Stimulated activated CD4-positive, alpha-beta T cell treated with anti-CD3 and anti-CD28 coated beads, Interleukin-15, amount 100 ng/mL, for 1 hour (primary cell): ENCODE results near the gene ZXDC.

ENCODE experiments used
- DNase-seq, 2 donors: peaks; one replicate each; pipeline ENCODE4 v3.0.0-alpha.2; 2020; ENCODE audit warnings: low read depth in 1 of 2, low spot score in 1 of 2

The ZXDC gene

DNA sequence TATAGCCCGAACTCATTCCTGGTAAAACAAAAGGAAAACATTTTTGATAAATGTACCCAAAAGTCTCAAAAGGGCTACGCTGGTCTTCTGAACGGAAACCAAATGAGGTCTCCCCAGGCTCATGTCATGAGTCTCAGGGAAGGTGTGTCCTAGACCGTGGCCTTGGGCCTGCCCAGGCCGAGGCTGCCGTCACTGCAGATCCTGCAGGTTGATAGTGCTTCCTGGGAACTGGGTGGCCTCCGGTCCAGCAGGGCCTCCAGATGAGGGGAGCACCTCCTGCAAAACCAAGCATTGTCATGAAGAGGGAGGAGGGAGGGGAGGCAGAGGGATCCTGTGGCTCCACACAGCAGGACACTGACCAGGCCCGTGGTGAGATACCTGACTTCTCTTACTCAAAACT, 37.5 kb downstream of the ZXDC start:
- DNase-seq = no peak

GRCh38 chr3:126436826-126437717, 38.6 kb downstream of the ZXDC start:
- no peak for DNase-seq

DNA sequence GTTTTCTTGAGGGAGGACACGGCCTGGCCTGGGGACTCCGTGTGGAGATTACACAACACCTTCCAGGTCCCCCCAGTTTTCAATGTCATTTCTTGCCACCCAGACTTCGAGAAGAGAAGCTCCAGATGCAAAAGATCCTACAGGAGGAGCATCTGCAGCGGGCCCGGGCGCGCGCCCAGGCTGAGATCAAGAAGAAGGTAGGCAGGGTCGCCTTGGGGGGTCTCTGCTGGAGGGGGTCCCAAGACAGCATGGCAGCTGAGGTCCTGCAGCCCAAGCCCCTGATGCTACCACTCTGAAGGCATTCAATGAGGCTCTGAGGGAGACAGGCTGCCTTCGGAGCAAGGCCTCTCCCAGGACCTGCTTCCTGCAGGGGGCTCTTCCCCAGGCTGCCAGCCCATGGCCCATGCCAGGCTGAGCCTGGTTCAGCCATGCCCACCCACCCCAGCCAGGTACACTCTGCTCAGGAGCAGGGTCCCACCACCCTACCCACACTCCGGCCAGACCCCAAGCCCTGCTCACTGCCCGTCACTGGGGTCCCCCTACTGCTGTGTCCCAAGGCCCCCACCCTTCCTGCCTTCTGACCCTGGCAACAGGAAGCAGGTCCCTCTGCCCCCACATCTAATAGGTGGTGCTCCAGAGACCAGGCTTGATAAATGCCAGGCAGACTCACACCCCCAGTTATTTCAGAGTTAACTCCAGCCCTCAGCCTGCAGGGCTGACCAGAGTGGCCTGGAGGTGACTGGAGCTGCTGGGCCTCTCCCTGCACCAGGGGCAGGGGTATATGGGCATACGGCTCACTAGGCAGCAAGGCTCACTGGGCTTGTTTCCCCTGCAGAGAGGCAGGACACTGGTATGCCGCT, 40.0 kb downstream of the ZXDC start:
- no peak for DNase-seq

DNA sequence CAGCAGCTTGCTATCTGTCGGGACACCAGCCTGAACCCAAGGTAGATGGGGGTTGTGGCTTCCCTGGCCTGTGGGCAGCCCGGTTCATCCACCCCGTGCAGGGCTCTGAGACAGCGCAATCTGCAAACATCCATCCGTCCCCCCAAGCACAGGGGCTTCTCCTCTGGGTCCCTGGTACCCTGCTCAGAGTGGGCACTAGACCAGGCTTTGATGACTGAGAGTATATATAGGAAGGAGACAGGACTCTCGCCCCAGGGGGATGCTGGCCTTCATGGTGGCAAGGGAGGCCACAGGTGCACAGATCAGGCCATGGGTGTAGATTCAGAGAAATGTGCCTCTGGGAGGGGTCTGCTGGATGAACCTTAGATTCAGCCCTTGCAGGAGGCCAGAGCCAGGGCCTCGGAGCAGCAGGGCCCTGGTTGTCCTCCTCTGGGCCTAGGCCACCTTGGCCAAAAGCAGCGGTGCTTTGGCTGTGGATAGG, 40.7 kb downstream of the ZXDC start:
- no peak for DNase-seq

GRCh38 chr3:126434264-126434590, 41.5 kb downstream of the ZXDC start:
- no peak for DNase-seq

DNA sequence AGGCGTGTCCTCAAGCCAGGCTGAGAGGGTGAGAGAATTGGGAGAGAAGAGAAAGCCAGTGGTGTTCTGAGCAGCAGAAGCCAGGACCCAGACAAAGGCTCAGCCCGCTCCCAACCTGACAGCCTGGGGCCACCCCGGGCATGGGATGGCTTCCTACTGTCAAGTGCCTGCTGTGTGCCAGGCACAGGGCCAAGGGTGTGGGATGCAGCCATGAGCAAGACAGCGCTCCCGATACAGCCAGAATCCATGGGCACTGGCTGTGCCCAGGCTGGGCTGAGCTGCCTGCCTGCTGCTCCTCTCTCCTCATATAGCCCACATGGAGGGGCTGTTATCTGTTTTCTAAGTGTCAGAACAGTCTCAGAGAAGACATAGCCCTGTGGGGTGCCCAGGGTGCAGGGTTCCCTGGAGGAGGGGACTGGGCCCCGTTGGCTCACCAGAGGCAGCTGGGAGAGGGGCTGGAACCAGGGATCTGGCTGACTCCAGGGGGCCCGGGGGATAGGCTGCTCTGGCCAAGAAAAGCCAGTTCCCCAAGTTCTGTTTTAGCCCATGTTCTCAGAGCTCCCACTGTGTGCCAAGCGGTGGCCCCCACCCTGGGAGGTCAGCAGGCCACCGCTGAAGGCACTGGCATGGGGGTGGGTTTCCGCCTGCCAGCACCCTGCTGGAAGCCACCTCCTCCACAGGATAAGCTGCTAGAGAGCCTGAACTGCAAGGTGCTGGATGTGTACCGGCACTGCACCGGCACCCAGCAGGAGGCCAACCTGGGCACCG, 42.0 kb downstream of the ZXDC start:
- DNase-seq = no peak

- DNase-seq = no peak
These were observed 42.6 kb downstream of the ZXDC start for GRCh38 chr3:126433105-126433430.

DNA sequence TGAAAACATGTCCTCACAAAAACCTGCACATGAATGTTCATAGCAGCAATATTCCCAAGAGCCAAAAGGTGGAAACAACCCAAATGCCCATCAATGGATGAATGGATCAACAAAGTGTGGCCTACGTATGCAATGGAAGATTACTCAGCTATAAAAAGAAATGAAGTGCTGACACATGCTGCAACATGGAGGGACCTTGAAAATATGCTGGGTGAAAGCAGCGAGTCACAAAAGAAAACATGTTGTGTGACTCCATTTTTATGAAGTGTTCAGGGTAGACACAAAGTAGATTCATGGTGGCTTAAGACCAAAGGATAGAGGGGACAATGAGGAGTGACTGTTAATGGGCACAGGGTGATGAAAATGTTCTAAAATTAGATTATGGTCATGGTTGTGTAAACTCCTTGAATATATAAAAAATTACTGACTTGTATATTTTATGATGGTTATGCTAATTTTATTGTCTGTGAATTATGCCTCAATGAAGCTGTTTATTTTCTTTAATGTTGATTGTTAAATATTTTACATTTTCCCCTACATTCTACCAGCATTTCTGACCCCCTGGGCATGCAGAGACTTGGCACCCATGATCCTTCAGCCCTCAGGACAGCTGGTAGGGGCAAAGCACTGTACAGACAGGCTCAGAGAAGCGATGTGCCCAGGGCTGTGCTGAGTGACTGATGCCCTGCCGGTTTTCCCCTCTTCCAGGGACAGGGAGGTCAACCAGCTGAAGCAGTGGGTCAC, 43.2 kb downstream of the ZXDC start:
- DNase-seq = no peak

DNA sequence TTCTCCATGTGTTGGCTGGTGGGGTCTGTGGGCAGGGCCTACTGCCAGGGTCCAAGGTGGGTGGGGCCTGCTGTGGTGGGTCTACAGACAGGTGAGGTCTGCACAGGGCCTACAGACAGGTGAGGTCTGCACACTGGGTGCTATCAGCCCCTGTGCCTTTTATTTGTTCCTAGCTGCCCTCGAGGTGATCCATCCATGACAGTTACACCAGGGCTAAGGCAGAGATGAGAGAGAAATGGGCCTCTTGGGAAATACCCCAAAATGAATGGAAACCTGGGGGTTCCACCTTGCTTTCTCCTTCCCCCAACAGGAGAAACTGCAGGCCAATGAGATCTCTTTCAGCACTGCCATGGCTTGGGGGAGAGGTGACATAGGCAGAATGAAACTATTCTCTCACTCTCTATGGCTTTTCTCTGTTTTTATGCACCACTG, 44.6 kb downstream of the ZXDC start:
- DNase-seq = no peak

GRCh38 chr3:126424751-126425150, 50.9 kb downstream of the ZXDC start:
- no peak for DNase-seq

- no peak for DNase-seq
These were observed 51.5 kb downstream of the ZXDC start for GRCh38 chr3:126424039-126424717.

DNA sequence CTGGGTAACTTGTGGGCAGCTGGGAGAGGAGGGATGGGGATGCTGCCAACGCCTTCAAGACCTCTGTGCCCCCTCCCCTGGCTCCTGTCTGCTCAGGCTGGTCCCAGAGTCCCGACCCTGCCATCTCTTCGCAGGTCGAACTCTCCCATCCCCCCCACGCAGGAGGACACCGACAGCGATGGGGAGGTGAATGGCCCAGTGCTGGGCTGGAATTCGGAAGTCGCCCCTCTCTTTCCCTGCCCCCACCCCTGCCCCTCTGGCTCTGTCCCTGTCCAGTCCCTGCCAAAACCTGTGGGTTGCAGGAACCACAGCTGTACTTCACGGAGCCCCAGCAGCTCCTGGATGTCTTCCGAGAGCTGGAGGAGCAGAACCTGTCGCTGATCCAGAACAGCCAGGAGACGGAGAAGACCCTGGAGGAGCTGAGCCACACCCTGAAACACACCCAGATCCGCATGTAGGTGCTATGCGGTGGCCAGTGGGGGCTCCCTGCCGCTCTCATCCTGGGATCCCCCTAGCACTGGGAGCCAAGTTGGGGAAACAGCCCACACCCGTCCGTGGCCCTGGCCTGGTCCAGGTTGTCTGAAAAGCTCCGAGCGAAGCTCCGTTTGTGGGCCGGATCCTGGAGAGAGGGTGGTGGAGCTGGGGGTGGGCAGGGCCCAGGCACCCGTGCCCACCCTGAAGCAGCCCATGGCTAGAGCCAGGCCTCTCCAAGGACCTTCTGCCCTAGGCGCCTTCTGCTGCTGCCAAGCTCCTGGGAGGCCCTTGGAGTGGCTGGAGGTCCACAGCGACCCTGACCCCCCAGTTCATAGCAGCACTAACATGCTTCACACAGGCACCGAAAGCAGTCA, 52.3 kb downstream of the ZXDC start:
- DNase-seq = no peak

GRCh38 chr3:126422571-126423091, 53.1 kb downstream of the ZXDC start:
- no peak for DNase-seq

DNA sequence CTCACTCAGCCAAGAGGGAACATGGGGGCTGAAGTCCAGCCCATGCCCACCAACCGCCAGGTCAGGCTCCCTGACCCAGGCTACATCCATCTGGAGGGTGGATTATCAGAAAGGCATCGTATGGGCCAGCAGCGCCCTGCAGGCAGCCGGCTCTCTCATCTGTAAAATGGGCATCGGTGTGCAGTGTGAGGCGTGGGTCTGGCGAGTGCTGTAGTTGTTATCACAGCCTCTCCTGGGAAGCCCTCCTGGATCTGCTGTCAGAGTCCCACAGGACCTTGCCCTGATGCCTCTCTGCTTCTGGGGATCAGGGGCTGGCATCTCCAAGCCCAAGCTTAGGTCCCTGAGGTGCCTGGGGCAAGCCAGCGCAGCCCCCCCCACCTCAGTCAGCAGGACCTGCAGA, 53.6 kb downstream of the ZXDC start:
- DNase-seq = no peak

- no peak for DNase-seq
These were observed 54.0 kb downstream of the ZXDC start for GRCh38 chr3:126421573-126422119.

DNA sequence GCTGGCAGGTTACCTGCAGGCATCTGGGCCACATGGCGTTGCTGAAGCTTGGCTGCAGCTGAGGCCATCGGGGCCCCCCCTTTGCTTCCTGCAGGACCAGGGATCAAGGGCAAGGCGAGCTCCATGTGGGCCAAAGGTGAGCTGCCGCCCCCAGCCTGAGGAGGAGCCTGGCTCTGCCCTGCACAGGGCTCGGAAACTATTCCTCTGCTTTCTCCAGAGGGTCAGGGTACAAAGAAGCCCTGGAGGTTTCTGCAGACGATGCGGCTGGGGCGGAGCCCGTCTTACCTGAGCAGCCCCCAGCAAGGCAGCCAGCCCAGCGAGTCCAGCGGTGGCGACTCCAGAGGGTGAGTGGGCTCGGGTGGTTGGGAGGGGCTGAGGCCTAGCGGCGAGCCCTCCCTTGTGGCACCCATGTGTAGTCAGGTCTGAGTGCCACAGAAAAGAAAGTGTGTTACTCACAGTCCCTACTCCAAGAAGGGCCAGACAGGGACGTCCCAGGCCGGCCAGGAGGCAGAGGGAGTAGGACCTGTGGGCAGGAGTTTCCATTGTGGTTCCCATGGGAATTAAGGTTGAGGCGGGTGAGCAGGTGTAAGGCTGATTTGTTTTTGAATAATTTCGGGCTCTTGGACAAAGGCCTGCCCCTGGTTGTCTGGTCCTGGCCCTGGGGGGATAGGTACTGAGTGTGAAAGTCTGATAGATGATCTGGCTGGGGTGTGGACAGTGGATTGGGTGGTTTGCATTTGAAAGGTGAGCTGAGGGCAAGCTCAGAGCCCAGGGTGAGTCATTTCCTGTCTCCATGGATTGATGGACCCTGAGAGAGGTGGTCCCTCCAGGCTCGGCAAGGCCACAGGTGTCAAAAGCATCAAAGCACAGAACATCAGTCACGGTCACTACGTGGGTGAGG, 55.6 kb downstream of the ZXDC start:
- no peak for DNase-seq

- no peak for DNase-seq
These were observed 56.5 kb downstream of the ZXDC start for GRCh38 chr3:126419151-126419703.
